Left ventricle myocardium inferior (tissue), 1 donor: ENCODE results near the gene COMMD7. TPM values are rescaled to one million over a fixed set of nuclear protein-coding genes. Genes with fewer than 3 reads are reported as not detected.

ENCODE experiments used
- DNase-seq: peaks from one replicate; pipeline ENCODE4 v3.0.0-alpha.2; 2020
- H3K27ac ChIP-seq: fragments of 200-600 bp; replicated peaks from 2 replicates; pipeline ENCODE4 v1.8.0; 2021
- H3K27me3 ChIP-seq: fragments of 200-600 bp; 2 replicates; pipeline ENCODE4 v1.8.0; 2021; ENCODE audit warnings: low read depth
- H3K36me3 ChIP-seq: fragments of 200-600 bp; 2 replicates; pipeline ENCODE4 v1.8.0; 2021
- H3K4me1 ChIP-seq: fragments of 200-600 bp; 2 replicates; pipeline ENCODE4 v1.8.0; 2021
- H3K4me3 ChIP-seq: fragments of 200-600 bp; 2 replicates; pipeline ENCODE4 v1.8.0; 2021; ENCODE audit warnings: mild to moderate bottlenecking, moderate library complexity
- H3K9me3 ChIP-seq: fragments of 200-600 bp; replicated peaks from 2 replicates; pipeline ENCODE4 v1.8.0; 2021
- intact Hi-C: fragments of 100-400 bp; cut with micrococcal nuclease; formaldehyde crosslinking; loops from one replicate; pipeline ENCODE4 v1.11.0; 2022
- total RNA-seq: library from RNA; stranded (reverse); fragmentation: NEBNext Ultra II Directional; extraction: Animal tissue kit (Norgen Biotek cat#: 25700); gene quantifications from one replicate; pipeline ENCODE4 v1.2.1, GENCODE V29; 2021
- TF ChIP-seq, protein P1 (sequence below): fragments of 200-600 bp; IDR thresholded peaks from 2 replicates; pipeline ENCODE4 v1.8.0; 2021; ENCODE audit warnings: antibody characterized with exemption, mild to moderate bottlenecking, borderline replicate concordance
- donor health status: DM: no; HTN: yes; CAD: no; lungs with severe emphysema.

COMMD7 gene
- total RNA-seq, 1 donor from 2014 or later, result 47.2 TPM

DNA sequence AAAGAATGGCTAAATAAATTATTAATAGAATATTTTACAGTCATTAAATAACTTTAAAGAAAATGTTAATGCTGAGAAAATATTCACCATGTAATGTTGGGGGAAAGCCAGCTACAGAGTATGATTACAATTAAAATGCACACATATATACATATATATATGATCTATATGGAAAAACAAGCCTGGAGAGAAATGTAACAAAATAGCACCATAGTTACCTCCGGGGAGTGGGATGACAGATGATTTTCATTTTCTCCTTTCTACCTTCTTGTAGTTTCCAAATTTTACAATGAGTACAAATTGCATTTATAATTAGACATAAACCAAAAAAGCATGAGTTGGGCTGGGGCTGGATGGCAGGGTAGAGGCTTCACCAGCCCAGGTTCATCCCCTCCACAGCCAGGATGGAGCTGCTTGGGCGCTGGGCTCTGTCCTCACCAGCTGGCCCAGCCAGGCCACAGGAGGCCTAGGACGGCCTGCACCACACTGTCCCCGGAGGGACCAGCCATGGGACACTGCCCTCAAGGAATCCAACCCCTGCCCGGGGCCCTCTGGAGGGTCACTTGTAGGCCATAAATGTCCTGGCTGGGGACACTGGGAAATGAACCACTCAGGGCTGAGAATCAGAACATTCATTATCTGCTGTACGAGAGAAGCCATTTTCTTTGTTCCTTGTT lies 79.8 kb downstream of the COMMD7 start:
- no peak overlapping the region for H3K27ac ChIP-seq
- no peaks in the 10 kb centered on the region for H3K36me3 ChIP-seq
- intact Hi-C loops, result no loop called here
- H3K4me1 ChIP-seq, result peaks cover 14% of the 10 kb centered on the region
- no peak overlapping the region for H3K4me3 ChIP-seq
- no peak for DNase-seq
- TF ChIP-seq, protein P1, sequence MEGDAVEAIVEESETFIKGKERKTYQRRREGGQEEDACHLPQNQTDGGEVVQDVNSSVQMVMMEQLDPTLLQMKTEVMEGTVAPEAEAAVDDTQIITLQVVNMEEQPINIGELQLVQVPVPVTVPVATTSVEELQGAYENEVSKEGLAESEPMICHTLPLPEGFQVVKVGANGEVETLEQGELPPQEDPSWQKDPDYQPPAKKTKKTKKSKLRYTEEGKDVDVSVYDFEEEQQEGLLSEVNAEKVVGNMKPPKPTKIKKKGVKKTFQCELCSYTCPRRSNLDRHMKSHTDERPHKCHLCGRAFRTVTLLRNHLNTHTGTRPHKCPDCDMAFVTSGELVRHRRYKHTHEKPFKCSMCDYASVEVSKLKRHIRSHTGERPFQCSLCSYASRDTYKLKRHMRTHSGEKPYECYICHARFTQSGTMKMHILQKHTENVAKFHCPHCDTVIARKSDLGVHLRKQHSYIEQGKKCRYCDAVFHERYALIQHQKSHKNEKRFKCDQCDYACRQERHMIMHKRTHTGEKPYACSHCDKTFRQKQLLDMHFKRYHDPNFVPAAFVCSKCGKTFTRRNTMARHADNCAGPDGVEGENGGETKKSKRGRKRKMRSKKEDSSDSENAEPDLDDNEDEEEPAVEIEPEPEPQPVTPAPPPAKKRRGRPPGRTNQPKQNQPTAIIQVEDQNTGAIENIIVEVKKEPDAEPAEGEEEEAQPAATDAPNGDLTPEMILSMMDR, result no peak
- H3K27me3 ChIP-seq, result no peaks in the 10 kb centered on the region
- H3K9me3 ChIP-seq, result no peaks in the 10 kb centered on the region

DNA sequence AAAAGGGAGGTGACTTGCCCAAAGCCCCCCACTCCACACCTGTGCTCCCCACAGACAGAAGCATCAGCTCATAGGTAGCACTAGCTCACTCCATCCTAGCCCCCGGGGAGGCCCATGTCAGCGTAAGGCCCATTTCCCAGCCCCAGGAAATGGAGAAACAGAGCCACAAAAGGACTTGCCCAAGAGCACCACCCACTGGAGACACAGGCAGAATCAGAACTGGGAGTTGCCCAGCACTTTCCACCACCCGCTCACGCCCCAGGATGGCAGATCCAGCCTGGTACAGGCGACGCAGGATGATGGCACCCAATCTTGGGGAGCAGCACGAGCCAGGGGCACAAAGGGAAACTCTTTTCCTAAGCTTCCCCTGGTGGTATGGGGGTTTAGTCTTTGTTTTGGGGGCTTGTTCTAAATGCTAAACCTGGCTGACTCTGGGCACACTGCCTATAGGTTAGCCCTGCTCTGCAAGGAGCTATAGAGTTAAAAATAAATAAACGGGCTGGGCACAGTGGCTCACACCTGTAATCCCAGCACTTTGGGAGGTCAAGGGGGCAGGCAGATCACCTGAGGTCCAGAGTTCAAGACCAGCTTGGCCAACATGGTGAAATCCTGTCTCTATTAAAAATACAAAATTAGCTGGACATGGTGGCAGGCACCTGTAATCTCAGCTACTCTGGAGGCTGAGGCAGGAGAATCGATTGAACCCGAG lies 81.3 kb downstream of the COMMD7 start:
- H3K4me3 ChIP-seq, result no peak overlapping the region
- intact Hi-C loops, result no loop called here
- no peaks in the 10 kb centered on the region for H3K36me3 ChIP-seq
- TF ChIP-seq, protein P1, result no peak
- no peak overlapping the region for H3K27ac ChIP-seq
- DNase-seq, result no peak
- H3K27me3 ChIP-seq, result no peaks in the 10 kb centered on the region
- peaks cover 14% of the 10 kb centered on the region for H3K4me1 ChIP-seq
- no peaks in the 10 kb centered on the region for H3K9me3 ChIP-seq

DNA sequence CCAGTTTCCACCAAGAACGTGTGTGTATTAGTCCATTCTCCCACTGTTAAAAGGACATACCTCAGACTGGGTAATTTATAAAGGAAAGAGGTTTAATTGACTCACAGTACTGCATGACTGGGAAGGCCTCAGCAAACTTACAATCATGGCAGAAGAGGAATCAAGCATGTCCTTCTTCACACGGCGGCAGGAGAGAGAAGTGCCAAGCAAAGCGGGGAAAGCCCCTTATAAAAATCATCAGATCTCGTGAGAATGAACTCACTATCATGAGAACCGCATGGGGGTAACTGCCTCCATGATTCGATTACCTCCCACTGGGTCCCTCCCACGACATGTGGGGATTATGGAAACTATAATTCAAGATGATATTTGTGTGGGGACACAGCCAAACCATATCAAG lies 82.6 kb downstream of the COMMD7 start:
- no peak overlapping the region for H3K4me3 ChIP-seq
- H3K27ac ChIP-seq, result no peak overlapping the region
- H3K9me3 ChIP-seq, result no peaks in the 10 kb centered on the region
- intact Hi-C loops, result no loop called here
- TF ChIP-seq, protein P1, result no peak
- H3K36me3 ChIP-seq, result no peaks in the 10 kb centered on the region
- peaks cover 8% of the 10 kb centered on the region for H3K4me1 ChIP-seq
- no peaks in the 10 kb centered on the region for H3K27me3 ChIP-seq
- DNase-seq, result no peak

DNA sequence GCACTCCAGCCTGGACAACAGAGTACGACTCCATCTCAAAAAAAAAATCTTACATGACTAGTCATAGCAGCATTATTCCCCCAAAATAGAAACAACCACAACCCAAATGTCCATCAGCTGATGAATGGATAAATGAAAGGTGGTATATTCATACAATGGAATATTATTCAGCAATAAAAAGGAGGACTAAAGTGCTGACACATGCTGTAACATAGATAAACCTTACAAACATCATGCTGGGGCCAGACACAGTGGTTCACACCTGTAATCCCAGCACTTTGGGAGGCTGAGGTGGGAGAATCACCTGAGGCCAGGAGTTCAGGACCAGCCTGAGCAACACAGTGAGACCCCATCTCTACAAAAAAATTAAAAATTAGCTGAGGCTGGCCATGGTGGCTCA lies 86.4 kb downstream of the COMMD7 start:
- H3K9me3 ChIP-seq, result no peaks in the 10 kb centered on the region
- no peaks in the 10 kb centered on the region for H3K36me3 ChIP-seq
- no peaks in the 10 kb centered on the region for H3K27me3 ChIP-seq
- H3K4me3 ChIP-seq, result no peak overlapping the region
- intact Hi-C loops, result no loop called here
- TF ChIP-seq, protein P1, result no peak
- peaks cover 6% of the 10 kb centered on the region for H3K4me1 ChIP-seq
- DNase-seq, result no peak
- no peak overlapping the region for H3K27ac ChIP-seq

DNA sequence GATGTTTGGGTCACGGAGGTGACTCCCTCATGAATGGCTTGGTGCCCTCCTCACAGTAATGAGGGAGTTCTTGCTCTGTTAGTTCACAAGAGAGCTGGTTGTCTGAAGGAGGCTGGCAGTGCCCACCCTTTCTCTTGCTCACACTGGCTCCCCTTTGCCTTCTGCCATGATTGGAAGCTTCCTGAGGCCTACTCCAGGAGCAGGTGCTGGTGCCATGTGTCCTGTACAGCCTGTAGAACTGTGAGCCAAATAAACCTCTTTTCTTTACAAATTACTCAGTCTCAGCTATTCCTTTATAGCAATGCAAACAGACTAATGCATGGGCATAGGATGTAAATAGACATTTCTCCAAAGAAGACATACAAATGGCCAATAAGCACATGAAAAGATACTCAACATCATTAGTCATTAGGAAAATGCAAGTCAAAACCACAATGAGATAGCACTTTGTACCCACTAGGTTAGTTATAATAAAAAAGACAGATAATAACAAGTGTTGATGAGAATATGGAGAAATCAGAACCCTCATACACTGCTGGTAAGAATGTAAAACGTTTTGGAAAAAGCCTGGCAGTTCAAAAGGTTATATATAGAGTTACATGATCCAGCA lies 87.3 kb downstream of the COMMD7 start:
- no peak overlapping the region for H3K4me3 ChIP-seq
- DNase-seq, result no peak
- no peaks in the 10 kb centered on the region for H3K9me3 ChIP-seq
- H3K27ac ChIP-seq, result no peak overlapping the region
- TF ChIP-seq, protein P1, result no peak
- no peaks in the 10 kb centered on the region for H3K36me3 ChIP-seq
- peaks cover 6% of the 10 kb centered on the region for H3K4me1 ChIP-seq
- no peaks in the 10 kb centered on the region for H3K27me3 ChIP-seq
- intact Hi-C loops, result no loop called here
